ENCODE results near the gene MAB21L1.
A peak's percentile ranks its signal among the peaks of the same experiment; 100 is the strongest.

The MAB21L1 gene

DNA sequence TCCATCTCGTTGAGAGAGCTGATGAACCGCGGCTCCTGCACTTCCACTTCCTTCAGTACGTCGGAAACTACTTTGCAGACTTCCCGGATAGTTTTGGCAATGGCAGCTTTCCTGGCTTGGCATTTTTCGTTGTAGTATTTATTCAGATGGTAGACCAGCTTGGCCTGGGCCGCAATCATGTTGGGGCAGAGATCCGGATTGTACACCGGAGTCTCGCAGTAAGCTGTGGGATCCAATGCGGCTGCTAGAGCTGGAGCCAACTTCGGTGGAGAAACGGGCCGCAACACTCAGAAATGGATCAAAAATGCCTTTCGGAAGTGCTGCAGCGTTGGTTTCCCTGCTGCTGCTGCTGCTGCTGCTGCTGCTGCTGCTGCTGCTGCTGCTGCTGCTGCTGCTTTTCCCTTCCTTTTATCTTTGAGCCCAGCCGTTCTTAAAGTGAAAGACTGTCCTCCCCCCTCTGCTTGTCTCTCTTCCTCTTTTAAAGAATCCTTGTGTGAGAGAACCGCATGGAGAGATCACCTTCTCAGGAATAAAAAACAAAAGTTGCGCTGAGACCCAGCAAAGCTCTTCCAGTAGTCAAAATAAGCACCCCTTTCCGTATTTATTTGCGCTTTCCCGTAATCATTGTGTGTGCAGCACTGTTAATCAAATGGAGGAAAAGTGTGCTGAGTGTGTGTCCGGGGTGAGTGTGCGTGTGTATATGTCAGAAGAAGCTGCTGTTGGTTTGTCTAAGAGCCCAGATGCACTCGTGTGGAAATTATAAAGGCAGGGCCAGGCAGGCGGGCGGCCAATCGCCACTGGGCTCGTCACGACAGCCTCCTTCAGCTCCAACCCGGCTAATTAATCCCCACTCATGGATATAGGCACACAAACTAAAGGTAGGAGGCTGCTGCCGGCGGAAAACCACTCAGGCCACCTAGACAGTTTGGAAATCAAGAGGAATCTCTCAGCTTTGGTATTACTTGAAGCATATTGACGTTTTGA, at the start of gene MAB21L1:
Gene MAB21L1 (minus strand): TSS at position 730 of the 984 bp plus-strand sequence. CDS start 551 bp downstream, at position 179.
- DNase-seq = peak; percentile 91

- DNase-seq = no peak
Observed at GRCh38 chr13:35524171-35524570, 47.7 kb upstream of the MAB21L1 start.

- DNase-seq = no peak
Observed at GRCh38 chr13:35518337-35518946, 42.0 kb upstream of the MAB21L1 start.

- DNase-seq = no peak
Observed at GRCh38 chr13:35514801-35515502, 38.5 kb upstream of the MAB21L1 start.

DNA sequence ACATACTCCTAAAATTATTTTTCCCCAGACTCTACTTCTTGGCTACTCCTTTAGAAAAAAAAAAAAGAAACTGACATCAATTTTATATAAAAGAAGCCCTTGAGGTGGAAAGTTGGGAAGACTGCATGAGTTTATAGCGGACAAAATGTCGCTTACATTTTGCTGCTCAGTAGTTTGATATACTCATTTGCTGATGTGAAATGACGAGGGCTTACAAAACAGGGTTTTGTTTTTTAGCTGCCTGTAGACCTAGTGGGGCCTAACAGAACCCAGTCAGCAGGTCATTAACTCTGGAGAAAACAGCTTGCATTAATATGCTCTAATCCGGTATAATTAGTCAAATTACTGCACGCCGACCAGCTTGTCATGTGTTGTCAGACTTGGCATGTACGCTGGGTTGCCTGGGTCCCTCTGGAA, 37.6 kb upstream of the MAB21L1 start:
- no peak for DNase-seq

- DNase-seq = no peak
Observed at GRCh38 chr13:35512271-35512920, 35.9 kb upstream of the MAB21L1 start.

- DNase-seq = no peak
Observed at GRCh38 chr13:35502456-35502855, 26.0 kb upstream of the MAB21L1 start.

- no peak for DNase-seq
Observed at GRCh38 chr13:35501661-35502235, 25.3 kb upstream of the MAB21L1 start.

DNA sequence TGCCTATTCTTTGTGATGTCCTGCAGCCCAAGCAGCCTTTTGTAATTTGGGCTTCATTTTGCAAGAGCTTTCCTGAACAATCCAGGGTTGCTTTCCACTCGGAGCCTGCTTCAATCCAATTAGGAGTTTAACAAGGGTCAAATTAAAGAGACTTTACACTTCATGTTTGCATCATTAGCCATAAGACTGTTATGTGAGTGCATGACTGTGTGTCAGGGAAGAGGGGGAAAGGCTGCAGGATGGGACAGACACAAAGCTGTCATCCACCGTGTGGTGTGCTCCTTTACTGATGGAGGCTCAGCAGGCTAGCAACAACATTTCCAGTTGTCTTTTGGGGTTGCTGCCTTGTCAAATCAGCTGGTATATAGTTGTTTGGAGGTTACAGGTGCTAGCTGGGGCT, 23.7 kb upstream of the MAB21L1 start:
- DNase-seq = no peak

DNA sequence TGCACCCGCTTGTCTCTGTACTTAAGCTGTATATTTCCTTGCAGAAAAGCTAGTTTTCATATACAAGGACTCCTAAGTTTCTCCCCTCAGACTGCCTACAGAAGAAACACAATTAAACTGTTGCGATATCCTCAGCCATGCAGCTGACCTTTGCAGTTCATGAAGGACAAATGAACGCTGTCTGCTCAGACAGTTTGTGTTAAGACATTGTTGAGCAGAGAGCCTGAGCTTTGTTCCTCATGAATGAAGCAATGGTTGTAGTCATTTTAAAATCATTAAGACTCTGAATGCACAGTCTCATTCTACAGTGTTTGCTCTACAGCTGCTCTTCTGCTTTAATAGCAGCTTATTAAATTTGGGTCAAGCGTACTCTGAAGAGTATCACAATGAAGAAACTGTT, 23.2 kb upstream of the MAB21L1 start:
- DNase-seq = no peak

GRCh38 chr13:35499196-35499662, 22.7 kb upstream of the MAB21L1 start:
- no peak for DNase-seq

- DNase-seq = no peak
Observed at GRCh38 chr13:35498231-35498630, 21.7 kb upstream of the MAB21L1 start.

- no peak for DNase-seq
Observed at GRCh38 chr13:35496761-35497386, 20.4 kb upstream of the MAB21L1 start.

GRCh38 chr13:35496006-35496405, 19.5 kb upstream of the MAB21L1 start:
- no peak for DNase-seq

- DNase-seq = no peak
Observed at GRCh38 chr13:35489050-35489449, 12.6 kb upstream of the MAB21L1 start.

DNA sequence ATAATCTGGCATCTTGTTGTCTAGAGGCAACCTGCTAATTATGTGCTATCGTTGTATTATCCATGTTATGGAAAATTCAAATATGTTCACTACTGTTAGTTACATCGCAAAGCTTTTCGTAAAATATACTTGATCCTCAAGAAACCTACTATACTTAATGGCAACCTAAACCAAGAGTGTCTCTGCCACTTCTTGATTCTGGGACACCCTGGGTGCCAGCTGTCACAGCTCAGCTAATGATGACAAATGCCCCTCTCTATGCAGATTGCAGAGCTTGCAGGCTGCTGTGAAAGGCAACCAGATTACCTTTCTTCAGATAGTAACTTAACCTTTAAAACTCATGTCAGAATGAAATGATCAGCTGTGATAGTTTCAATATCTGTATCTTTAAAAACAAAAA, 8.9 kb upstream of the MAB21L1 start:
- DNase-seq = no peak

GRCh38 chr13:35484384-35484783, 7.9 kb upstream of the MAB21L1 start:
- no peak for DNase-seq

DNA sequence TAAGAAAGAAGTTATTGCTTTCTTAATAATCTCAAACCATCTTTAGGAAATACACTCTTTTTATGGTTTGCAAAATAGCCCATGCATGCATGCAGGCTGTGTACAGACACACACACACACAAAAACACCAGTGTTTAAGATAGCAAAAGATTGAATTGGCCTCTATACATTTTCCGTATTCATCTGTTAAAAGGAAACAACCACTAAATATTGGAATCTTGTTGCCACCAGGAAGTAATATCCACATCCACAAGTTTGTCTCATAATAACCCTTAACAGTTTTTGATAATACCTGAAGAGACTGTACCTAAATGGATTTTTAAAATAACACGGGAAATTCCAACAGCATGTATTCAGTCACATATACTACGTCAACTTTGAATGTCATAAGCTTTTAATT, 7.3 kb upstream of the MAB21L1 start:
- DNase-seq = no peak

DNA sequence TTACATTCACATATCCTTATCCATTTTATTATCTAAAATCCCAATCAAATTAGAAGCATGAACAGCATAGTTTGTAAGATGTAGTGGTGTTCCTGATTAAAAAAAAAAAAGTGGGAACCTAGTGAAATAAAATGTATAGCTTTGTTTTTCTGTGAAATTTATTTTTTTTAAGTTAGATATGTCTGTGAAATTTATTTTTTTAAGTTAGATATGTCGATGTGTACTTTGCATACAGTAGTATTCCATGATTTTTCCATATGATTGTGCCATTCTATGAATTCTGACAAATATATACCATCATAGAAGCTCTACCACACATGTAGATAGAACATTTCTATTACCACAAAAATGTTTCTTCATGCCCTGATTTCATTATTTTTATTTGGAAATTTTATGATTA, 6.0 kb upstream of the MAB21L1 start:
- DNase-seq = no peak

- DNase-seq = no peak
Observed at GRCh38 chr13:35481777-35482176, 5.3 kb upstream of the MAB21L1 start.

DNA sequence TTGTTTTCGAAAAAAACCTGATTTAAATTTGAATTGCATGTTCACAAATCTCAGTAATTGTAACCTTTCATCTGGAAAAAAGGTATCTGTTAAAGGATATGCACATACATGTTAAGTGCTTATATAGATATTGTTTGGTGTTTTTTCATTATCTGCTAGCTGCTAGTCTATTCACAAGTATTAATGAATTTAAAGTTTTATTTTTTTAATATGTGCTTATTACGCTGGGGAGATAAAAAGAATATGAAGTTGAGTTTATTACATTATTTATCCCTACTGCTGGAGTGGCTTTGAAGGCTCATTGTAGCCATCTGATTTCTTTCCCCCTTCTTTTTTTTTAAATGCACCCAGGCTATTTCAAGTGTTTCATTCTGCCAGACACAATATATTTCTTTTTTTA, 3.9 kb upstream of the MAB21L1 start:
- DNase-seq = no peak

DNA sequence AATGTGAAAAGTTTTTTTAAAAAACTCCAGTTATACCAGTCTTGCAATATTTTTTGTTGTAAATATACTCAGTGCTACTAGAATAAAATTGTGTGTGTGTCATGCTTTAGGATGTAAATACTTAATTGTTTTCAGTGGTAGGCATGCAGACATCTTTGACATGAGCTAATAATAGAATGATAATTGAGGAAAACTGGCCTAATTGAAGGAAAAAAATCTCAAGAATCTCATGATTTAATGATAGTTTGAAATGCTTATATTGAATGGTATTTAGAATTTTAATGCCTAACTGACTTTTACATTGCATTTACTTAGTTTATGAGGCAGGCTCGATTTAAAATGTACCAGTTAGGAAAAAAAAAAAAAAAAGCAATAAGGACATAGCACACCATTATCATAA, 3.2 kb upstream of the MAB21L1 start:
- no peak for DNase-seq

Measured in right forelimb (tissue), 1 donor.